ENCODE results near the gene KRT13. TPM values are rescaled to one million over a fixed set of nuclear protein-coding genes. Genes with fewer than 3 reads are reported as not detected.

Gene KRT13
- total and polyA plus RNA-seq, 2 of the 4 experiments (the other 2 are of a cell fraction), result 0.18 to 0.56 TPM

GRCh38 chr17:41500131-41500911, 5.1 kb downstream of the KRT13 start:
- intact Hi-C loops (cut with micrococcal nuclease) (no loop called here), in situ Hi-C loops (cut with MboI; ENCODE audit: low sequenced_read_pairs) (no loop called here), dilution Hi-C loops (cut with HindIII; ENCODE audit: low sequenced_read_pairs, unreplicated experiment) (no loop called here)
- H3K27me3 ChIP-seq (ENCODE audit: control insufficient read depth, insufficient read depth, low read length), result no peaks in the 10 kb centered on the region
- H3K4me3 ChIP-seq (ENCODE audit: insufficient read depth, low read depth, low read length), result no peak overlapping the region
- ChIA-PET POLR2A (ENCODE audit: unreplicated experiment) (no interaction called here), CTCF (interaction anchor here (1.0 kb wide), 1 partner anchor 148 kb away, joined by 3 read pairs; no protein-coding TSS in a partner anchor)
- DNase-seq (peak; percentile 76), ATAC-seq (ENCODE audit: low read depth) (peak; percentile 28)
- peak overlapping the region; percentile 22 for H2BK5ac ChIP-seq (ENCODE audit: low read depth, low read length, poor library complexity, severe bottlenecking)
- 45% methylated on average over 6 of the region's 15 CpGs; no CpG with 5 or more reads in 1 of the 2 experiments for WGBS, 2 experiments (ENCODE audit: extremely low coverage in 2 of 2, insufficient read length in 1 of 2)
- H2AK5ac ChIP-seq (ENCODE audit: low read depth, low read length), result peak overlapping the region; percentile 96
- H4K8ac ChIP-seq (ENCODE audit: low read depth in 2 of 2, low read length in 2 of 2), result peak overlapping the region; percentile 64 to 77
- H3K23ac ChIP-seq (ENCODE audit: low read depth, low read length), result peak overlapping the region; percentile 76; the same call in 1 of the 2 replicates
- peaks cover 19% of the 10 kb centered on the region for H3K9me1 ChIP-seq (ENCODE audit: insufficient read depth, low read length)
- H3K9ac ChIP-seq (ENCODE audit: low read depth, low read length), result no peak overlapping the region
- H3K27ac ChIP-seq (ENCODE audit: insufficient read depth, low read length), result no peak overlapping the region; the same call in 1 of the 2 replicates
- peak overlapping the region; percentile 89 for H3K14ac ChIP-seq (replicated peaks; ENCODE audit: low read depth, low read length)
- no peaks in the 10 kb centered on the region for H3K9me3 ChIP-seq (ENCODE audit: control insufficient read depth, insufficient read depth, low read length)
- H2BK20ac ChIP-seq (ENCODE audit: low read depth, low read length), result peak overlapping the region; percentile 69
- no TSS peak for BruUV-seq (replicated peaks)
- H4K20me1 ChIP-seq (ENCODE audit: insufficient read depth, low read length), result no peaks in the 10 kb centered on the region
- H3K79me1 ChIP-seq (ENCODE audit: low read depth in 1 of 2, low read length in 2 of 2), result no peaks in the 10 kb centered on the region
- H3K18ac ChIP-seq (ENCODE audit: low read depth, low read length), result peak overlapping the region; percentile 25; the same call in 1 of the 2 replicates
- no peaks in the 10 kb centered on the region for H3K36me3 ChIP-seq (ENCODE audit: control insufficient read depth, insufficient read depth, low read length)
- H3K4me2 ChIP-seq (ENCODE audit: low read depth, low read length), result no peak overlapping the region
- peak overlapping the region; percentile 84 for H2AFZ ChIP-seq (replicated peaks; ENCODE audit: low read length, poor library complexity)
- H3K4ac ChIP-seq (ENCODE audit: low read depth, low read length), result peak overlapping the region; percentile 86
- no peak overlapping the region for H3K56ac ChIP-seq (ENCODE audit: extremely low read depth, insufficient read depth, low read length)
- H3K4me1 ChIP-seq (ENCODE audit: control insufficient read depth, insufficient read depth, low read length), result peaks cover 18% of the 10 kb centered on the region
- H2BK15ac ChIP-seq (ENCODE audit: low read depth, low read length), result peak overlapping the region; percentile 64; the same call in 2 of the 3 replicates
- no peak overlapping the region; the same call in 1 of the 2 replicates for H4K5ac ChIP-seq (ENCODE audit: low read depth, low read length)
- peak overlapping the region; percentile 91 for H2BK120ac ChIP-seq (ENCODE audit: low read depth, low read length)
- H2AK9ac ChIP-seq (replicated peaks; ENCODE audit: low read depth, low read length, poor library complexity), result peak overlapping the region; percentile 89
- H4K91ac ChIP-seq (ENCODE audit: insufficient read depth, low read depth, low read length), result peak overlapping the region; percentile 86
- TF ChIP-seq FOS (IDR thresholded peaks at IDR 0.05; ENCODE audit: low read depth, low read length) (no peak; the same call in 1 of the 2 replicates), CEBPB (IDR thresholded peaks at IDR 0.05; ENCODE audit: low read depth, low read length) (0 out of 2 replicates have a peak, but pooled peaks have one; percentile 7)

Measured in IMR-90 (cell line).